ENCODE measurements around the gene CSE1L. TPM values are rescaled to one million over a fixed set of nuclear protein-coding genes. Genes with fewer than 3 reads are reported as not detected.
"Not testable (repeated sequence)": the region's sequence is repeated elsewhere in the genome, so short reads cannot be mapped to it uniquely, and the experiment has no call there.

Gene CSE1L
- polyA plus RNA-seq, 3 donors: 14.2 to 27.6 (median 21.0) TPM

DNA sequence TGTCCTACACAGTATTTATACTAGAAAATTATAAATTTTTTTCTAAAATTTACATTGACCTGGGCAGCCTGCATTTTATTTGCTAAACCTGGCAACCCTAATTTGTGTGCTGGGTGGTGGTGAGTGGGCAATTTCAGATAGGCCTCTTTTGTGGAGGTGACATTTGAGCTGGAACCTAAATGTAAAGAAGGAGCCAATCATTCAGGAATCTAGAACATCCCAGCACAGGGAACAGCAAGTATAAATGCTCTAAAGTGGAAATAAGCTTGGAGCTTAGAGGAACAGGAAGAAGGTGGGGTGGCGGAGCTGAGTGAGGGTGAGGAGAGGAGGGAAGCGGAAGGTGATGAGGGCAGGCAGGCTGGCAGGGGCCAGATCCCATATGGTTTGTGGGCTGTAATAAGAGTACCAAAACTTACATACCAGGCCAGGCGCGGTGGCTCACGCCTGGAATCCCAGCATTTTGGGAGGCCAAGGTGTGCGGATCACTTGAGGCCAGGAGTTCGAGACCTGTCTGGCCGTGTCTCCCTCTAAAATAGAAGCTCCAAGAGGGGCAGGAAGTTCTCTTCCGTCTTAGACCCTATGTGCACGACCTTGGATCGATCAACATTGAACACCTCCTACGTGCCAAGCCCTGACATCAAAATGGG is 549 bp upstream of the CSE1L start:
- H3K27ac ChIP-seq (ENCODE audit: low read depth, low read length): no peak overlapping the region
- WGBS, 3 donors: 5 to 9% (median 6%) methylated on average over 12 of the region's 12 CpGs

GRCh38 chr20:49052334-49052733 is 6.2 kb downstream of the CSE1L start:
- WGBS, 3 donors: 74 to 93% (median 82%) methylated on average over 1 of the region's 1 CpG
- H3K27ac ChIP-seq (ENCODE audit: low read depth, low read length): no peak overlapping the region

- 63 to 83% (median 65%) methylated on average over 4 of the region's 4 CpGs for WGBS, 3 donors
- no peak overlapping the region for H3K27ac ChIP-seq (ENCODE audit: low read depth, low read length)
Measured at GRCh38 chr20:49054056-49054643, 8.0 kb downstream of the CSE1L start.

DNA sequence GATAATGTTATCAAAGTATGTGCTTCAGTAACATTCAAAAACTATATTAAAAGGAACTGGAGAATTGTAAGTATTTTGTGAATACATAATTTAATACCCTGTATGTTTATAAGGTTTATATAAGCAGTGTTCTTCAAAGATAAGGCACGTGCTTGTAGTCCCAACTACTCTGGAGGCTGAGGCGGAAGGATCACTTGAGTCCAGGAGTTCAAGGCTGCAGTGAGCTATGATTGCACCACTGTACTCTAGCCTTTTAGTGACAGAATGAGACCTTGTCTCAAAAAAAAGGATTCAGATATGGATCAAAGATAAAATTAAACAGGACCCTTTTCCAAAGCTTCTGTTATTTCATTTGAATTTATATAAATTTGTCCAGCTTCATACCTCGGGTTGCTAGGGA is 17.2 kb downstream of the CSE1L start:
- no peak overlapping the region for H3K27ac ChIP-seq (ENCODE audit: low read depth, low read length)
- WGBS, 3 donors: 71 to 94% (median 91%) methylated on average over 3 of the region's 3 CpGs

DNA sequence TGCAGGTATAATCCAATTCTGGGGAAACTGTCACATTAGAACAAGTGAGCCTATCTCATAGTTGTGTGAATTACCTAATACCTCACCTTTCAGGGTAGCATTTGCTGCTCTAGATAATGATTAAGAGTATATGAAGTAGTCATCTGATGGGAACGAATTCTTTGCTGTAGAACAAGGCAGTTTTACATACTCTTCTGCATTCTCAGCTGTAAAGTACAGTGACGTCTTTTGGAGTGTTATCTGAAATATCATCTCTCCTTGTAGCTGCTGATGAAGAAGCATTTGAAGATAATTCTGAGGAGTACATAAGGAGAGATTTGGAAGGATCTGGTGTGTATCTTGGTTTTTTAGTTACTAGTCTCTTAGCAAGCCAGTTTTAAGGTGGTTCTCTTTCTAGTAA is 28.4 kb downstream of the CSE1L start:
- H3K27ac ChIP-seq (ENCODE audit: low read depth, low read length): no peak overlapping the region
- WGBS, 3 donors: 68 to 96% (median 93%) methylated on average over 2 of the region's 2 CpGs

DNA sequence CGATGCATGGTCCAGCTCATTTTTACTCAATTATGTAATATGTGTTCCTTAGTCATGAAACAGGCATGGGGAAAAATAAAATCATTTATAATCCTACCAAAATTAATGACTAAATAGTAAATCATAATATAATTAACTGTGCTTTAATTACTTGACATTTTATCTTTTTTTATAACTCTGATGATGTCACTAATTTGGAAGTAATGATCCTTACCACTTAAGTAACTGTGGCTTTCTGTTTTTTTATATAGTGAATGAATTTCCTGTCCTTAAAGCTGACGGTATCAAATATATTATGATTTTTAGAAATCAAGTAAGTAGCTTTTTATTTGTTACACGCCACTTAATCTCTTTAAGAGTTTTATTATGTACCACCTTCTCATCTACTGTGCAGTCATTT is 32.2 kb downstream of the CSE1L start:
- 92 to 95% (median 92%) methylated on average over 3 of the region's 3 CpGs for WGBS, 3 donors
- H3K27ac ChIP-seq (ENCODE audit: low read depth, low read length): no peak overlapping the region

GRCh38 chr20:49082295-49082694 is 36.2 kb downstream of the CSE1L start:
- 96 to 98% (median 97%) methylated on average over 12 of the region's 12 CpGs for WGBS, 3 donors
- not testable (repeated sequence) for H3K27ac ChIP-seq (ENCODE audit: low read depth, low read length)

DNA sequence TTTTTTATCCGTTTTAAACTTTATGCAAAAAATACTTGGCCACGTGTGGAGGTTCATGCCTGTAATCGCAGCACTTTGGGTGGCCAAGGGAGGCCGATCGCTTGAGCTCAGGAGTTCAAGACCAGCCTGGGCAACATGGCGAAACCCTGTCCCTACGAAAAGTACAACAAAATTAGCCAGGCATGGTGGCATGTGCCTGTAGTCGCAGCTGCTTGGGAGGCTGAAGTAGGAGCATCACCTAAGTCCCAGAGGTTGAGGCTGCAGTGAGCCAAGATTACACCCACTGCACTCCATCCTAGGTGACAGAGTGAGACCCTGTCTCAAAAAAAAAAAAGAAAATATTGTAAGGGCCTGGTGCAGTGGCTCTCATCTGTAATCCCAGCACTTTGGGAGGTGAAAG is 45.0 kb downstream of the CSE1L start:
- 94 to 97% (median 97%) methylated on average over 8 of the region's 8 CpGs for WGBS, 3 donors
- H3K27ac ChIP-seq (ENCODE audit: low read depth, low read length): no peak overlapping the region

DNA sequence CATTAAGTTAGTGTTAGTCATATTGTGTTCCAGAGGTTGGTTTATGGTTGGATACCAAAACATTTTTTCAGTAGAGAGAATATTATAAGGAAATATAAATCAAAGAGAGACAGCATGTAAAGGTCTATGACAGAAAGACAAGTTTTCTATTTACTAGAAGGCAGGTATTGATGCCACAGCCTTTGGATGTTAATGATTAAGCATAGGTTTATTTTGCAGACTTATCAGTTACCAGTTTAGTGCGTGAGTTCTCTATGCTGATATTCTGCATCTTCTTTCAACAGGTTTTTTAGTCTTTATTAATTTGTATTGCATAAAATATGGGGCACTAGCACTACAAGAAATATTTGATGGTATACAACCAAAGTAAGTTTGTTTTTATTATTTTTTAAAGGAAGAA is 45.6 kb downstream of the CSE1L start:
- H3K27ac ChIP-seq (ENCODE audit: low read depth, low read length): no peak overlapping the region
- 39 to 98% (median 94%) methylated on average over 1 of the region's 1 CpG for WGBS, 3 donors

GRCh38 chr20:49096203-49096730 is 50.2 kb downstream of the CSE1L start:
- no peak overlapping the region for H3K27ac ChIP-seq (ENCODE audit: low read depth, low read length)
- 90 to 92% (median 91%) methylated on average over 7 of the region's 7 CpGs for WGBS, 3 donors

DNA sequence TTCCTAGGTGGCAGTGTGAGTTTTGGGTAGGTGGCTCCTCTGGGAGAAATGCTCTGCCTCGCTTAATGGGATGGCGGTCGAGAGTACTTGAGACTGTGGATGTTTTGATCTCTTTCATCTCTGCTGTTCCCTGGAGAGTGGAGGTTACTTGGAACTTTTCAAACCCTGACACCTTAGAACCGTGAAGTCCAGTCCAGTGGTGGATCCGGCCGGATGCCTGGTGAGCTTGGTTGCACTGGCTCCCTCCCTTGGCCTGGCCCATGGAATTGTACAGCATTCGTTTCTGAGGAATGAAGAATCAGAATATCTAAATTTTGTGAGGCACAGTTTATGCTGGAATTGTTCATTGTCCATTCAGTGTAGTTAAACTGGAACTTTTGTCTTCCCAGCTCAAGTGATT is 51.0 kb downstream of the CSE1L start:
- no peak overlapping the region for H3K27ac ChIP-seq (ENCODE audit: low read depth, low read length)
- WGBS, 3 donors: 92 to 97% (median 94%) methylated on average over 7 of the region's 7 CpGs

GRCh38 chr20:49098136-49098535 is 52.0 kb downstream of the CSE1L start:
- 91 to 94% (median 94%) methylated on average over 4 of the region's 4 CpGs for WGBS, 3 donors
- no peak overlapping the region for H3K27ac ChIP-seq (ENCODE audit: low read depth, low read length)

DNA sequence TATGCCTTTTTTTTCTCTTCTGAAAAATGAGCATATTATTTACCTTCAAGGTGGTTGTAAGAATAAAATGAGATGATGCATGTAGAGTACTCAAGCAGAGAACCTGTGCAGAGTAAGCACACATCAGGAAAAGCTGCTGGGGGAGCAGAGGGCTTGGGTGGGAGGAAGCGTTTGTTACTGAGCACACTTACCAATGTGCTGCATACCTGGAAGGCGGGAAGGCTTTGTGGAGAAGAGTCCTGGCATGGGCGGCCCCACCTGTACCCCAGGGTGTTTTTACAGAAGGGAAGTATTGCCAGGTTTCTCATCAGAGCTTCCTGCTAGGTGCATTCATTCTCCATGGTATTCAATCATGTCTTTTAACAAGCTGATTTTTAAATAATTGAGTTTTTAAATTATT is 52.9 kb downstream of the CSE1L start:
- 94 to 99% (median 97%) methylated on average over 3 of the region's 3 CpGs for WGBS, 3 donors
- H3K27ac ChIP-seq (ENCODE audit: low read depth, low read length): no peak overlapping the region

DNA sequence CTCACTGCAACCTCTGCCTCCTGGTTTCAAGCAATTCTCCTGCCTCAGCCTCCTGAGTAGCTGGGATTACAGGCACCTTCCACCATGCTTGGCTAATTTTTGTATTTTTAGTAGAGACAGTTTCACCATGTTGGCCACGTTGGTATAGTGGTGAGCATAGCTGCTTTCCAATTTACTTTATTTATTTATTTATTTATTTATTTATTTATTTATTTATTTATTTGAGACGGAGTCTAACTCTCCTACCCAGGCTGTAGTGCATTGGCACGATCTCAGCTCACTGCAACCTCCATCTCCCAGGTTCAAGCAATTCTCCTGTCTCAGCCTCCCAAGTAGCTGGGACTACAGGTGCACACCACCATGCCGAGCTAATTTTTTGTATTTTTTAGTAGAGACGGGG is 54.2 kb downstream of the CSE1L start:
- WGBS, 3 donors: 88 to 98% (median 96%) methylated on average over 5 of the region's 5 CpGs
- not testable (repeated sequence) for H3K27ac ChIP-seq (ENCODE audit: low read depth, low read length)

- 58 to 88% (median 75%) methylated on average over 4 of the region's 4 CpGs for WGBS, 3 donors
- no peak overlapping the region for H3K27ac ChIP-seq (ENCODE audit: low read depth, low read length)
Measured at GRCh38 chr20:49100972-49101371, 54.9 kb downstream of the CSE1L start.

DNA sequence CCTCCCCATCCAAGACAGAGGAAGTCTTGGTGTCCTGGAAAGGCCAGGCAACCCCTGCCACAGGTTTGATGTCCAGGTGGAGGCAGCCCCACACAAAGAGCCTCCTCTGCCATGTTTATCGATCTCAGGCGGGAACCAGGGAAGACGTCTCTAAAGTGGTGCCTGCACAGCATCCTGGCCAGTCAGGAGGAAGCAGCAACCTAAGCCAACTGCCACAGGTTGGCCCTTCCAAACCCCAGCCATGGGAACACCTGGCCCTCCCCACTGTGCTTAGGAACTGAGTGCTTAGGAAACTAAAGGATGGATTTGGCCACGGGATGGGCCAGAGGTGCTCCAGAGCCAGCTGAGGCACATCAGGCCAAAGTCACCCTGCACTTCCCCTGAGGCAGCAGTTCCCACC is 56.9 kb downstream of the CSE1L start:
- no peak overlapping the region for H3K27ac ChIP-seq (ENCODE audit: low read depth, low read length)
- WGBS, 3 donors: 93 to 96% (median 95%) methylated on average over 4 of the region's 4 CpGs

GRCh38 chr20:49103647-49104364 is 57.7 kb downstream of the CSE1L start:
- no peak overlapping the region for H3K27ac ChIP-seq (ENCODE audit: low read depth, low read length)
- WGBS, 3 donors: 89 to 95% (median 92%) methylated on average over 7 of the region's 7 CpGs

DNA sequence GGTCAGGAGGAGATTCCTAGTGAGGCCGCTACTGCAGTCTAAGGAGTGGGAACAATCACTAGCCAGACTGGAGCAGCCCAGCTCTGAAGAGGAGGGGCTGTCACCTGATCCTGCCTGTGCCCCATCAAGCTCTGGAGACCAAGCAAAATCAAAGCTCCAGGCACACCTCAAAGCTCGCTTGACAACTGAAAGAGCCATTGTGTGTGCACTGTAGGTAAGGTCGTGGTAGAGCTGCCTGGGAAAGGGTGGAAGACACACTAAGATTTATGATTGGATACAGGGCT is 58.2 kb downstream of the CSE1L start:
- H3K27ac ChIP-seq (ENCODE audit: low read depth, low read length): no peak overlapping the region
- WGBS, 3 donors: 83 to 93% (median 84%) methylated on average over 3 of the region's 3 CpGs

GRCh38 chr20:49104979-49105547 is 59.0 kb downstream of the CSE1L start:
- WGBS, 3 donors: 93 to 99% (median 97%) methylated on average over 11 of the region's 11 CpGs
- H3K27ac ChIP-seq (ENCODE audit: low read depth, low read length): not testable (repeated sequence)
